Spleen (tissue), 11 donors: ENCODE measurements around the gene TRMT61A. TPM values are rescaled to one million over a fixed set of nuclear protein-coding genes. Genes with fewer than 3 reads are reported as not detected.

Experiments used
- DNase-seq: peaks from one replicate; pipeline ENCODE4 v3.0.0-alpha.2; 2020
- H3K27ac ChIP-seq, 8 donors: fragments of 200-600 bp; sonication (generic) in 7 of 8; 1 replicate in 4 of 8; 2 replicates in 4 of 8; pipeline versions ENCODE4 v1.5.0 to v1.8.0; 2016 to 2021; ENCODE audit warnings: inconsistent platforms in 4 of 8, mild to moderate bottlenecking in 4 of 8, moderate library complexity in 1 of 8
- H3K27me3 ChIP-seq, 7 donors: fragments of 200-600 bp; sonication (generic) in 6 of 7; replicated peaks in 1 of 7; 1 replicate in 4 of 7; 2 replicates in 3 of 7; pipeline versions ENCODE4 v1.5.0 to v1.8.0; 2016 to 2021; ENCODE audit warnings: inconsistent platforms in 3 of 7, mild to moderate bottlenecking in 1 of 7
- H3K36me3 ChIP-seq, 6 donors: fragments of 200-600 bp; sonication (generic) in 5 of 6; 1 replicate in 4 of 6; 2 replicates in 2 of 6; pipeline versions ENCODE4 v1.5.0 to v1.8.0; 2016 to 2021; ENCODE audit warnings: inconsistent platforms in 2 of 6
- H3K4me1 ChIP-seq, 6 donors: fragments of 200-600 bp; sonication (generic) in 5 of 6; 1 replicate in 3 of 6; 2 replicates in 3 of 6; pipeline versions ENCODE4 v1.5.0 to v1.8.0; 2016 to 2021; ENCODE audit warnings: inconsistent platforms in 3 of 6
- H3K4me3 ChIP-seq, 8 donors: fragments of 200-600 bp; sonication (generic) in 7 of 8; 1 replicate in 4 of 8; 2 replicates in 4 of 8; pipeline versions ENCODE4 v1.5.0 to v1.8.0; 2016 to 2021; ENCODE audit warnings: inconsistent platforms in 4 of 8, mild to moderate bottlenecking in 4 of 8, moderate library complexity in 2 of 8
- H3K9me3 ChIP-seq, 8 donors: fragments of 200-600 bp; sonication (generic) in 7 of 8; 1 replicate in 4 of 8; 2 replicates in 4 of 8; pipeline versions ENCODE4 v1.5.0 to v1.8.0; 2016 to 2021; ENCODE audit warnings: inconsistent platforms in 4 of 8
- CTCF ChIP-seq, 11 experiments: fragments of 200-600 bp in 7 of 11; fragments of 450-650 bp in 4 of 11; sonication (generic) in 4 of 11; IDR thresholded peaks in 8 of 11; conservative IDR thresholded peaks in 3 of 11; 1 replicate in 7 of 11; 2 replicates in 4 of 11; pipeline versions ENCODE4 v1.4.0 to v1.8.0; 2016 to 2021; ENCODE audit warnings: antibody characterized with exemption in 11 of 11, inconsistent platforms in 4 of 11, mild to moderate bottlenecking in 1 of 11
- POLR2A ChIP-seq, 3 donors: fragments of 450-650 bp; IDR thresholded peaks; one replicate each; pipeline ENCODE4 v1.5.1; 2017; ENCODE audit warnings: antibody characterized with exemption in 3 of 3, mild to moderate bottlenecking in 1 of 3
- POLR2AphosphoS5 ChIP-seq, 3 donors: sonication (generic); formaldehyde crosslinking; IDR thresholded peaks; one replicate each; pipeline ENCODE4 v1.5.1; 2017; ENCODE audit warnings: antibody characterized with exemption in 3 of 3
- whole genome bisulfite sequencing, 5 donors: extraction: QIAGEN DNeasy Blood & Tissue Kit in 3 of 5; methylation state at CpG; one replicate each; pipeline versions ENCODE4 v1.1.5 to v1.1.7; 2013 to 2018; 5-methylcytosine and 5-hydroxymethylcytosine counted together
- intact Hi-C: fragments of 100-400 bp; cut with DNase I; formaldehyde crosslinking; loops from one replicate; pipeline ENCODE4 v1.15.0; 2023; ENCODE audit warnings: low total_unique reads
- polyA plus RNA-seq, 3 donors: library from polyadenylated mRNA; stranded (reverse); fragments of 200-250 nt; gene quantifications; one replicate each; pipeline ENCODE4 v1.2.1, GENCODE V29; 2013
- total RNA-seq, 7 donors: library from RNA; depleted of rRNA in 3 of 7; stranded (reverse); fragments of >200 nt in 3 of 7; fragmentation: NEBNext Ultra II Directional in 4 of 7; extraction: Animal tissue kit (Norgen Biotek cat#: 25700) in 4 of 7; gene quantifications; one replicate each; pipeline versions ENCODE4 v1.1.0 to v1.2.1, GENCODE V29; 2016 to 2021
- donor health status: healthy with polysubstance abuse.
- donor health status: DM: no; HTN: no; CAD: no; lungs with moderate emphysema.
- donor health status: DM: no; HTN: no; CAD: no.
- donor health status: Bipolar disorder and iron deficiency.
- donor health status: healthy.
- donor health status: DM: no; HTN: no; CAD: no.
- donor health status: DM: yes; HTN: yes; CAD: no.

Gene TRMT61A
- total and polyA plus RNA-seq, 10 donors: 8.0 to 14.2 (median 9.5) TPM

GRCh38 chr14:103516426-103517173 is 12.4 kb upstream of the TRMT61A start:
- intact Hi-C loops: loop anchor here (5.0 kb wide), 1 partner anchor 36 kb away; no protein-coding TSS in a partner anchor
- no peaks in the 10 kb centered on the region for H3K9me3 ChIP-seq
- no peak overlapping the region for H3K27ac ChIP-seq
- peaks cover 21 to 57% (median 44%) of the 10 kb centered on the region in 6 donors for H3K4me1 ChIP-seq
- H3K27me3 ChIP-seq: peaks cover 0 to 28% (median 11%) of the 10 kb centered on the region in 7 donors
- WGBS, 5 donors: 68 to 78% (median 73%) methylated on average over 10 of the region's 10 CpGs
- peak; percentile 48 for DNase-seq
- peaks cover 0 to 15% (median under 1%) of the 10 kb centered on the region in 6 donors for H3K36me3 ChIP-seq
- TF ChIP-seq CTCF (IDR thresholded peaks at IDR 0.05 in 8 of 11, conservative IDR thresholded peaks at IDR 0.05 in 3 of 11) (no peak), POLR2AphosphoS5 (IDR thresholded peaks at IDR 0.05) (no peak), POLR2A (IDR thresholded peaks at IDR 0.05) (no peak)
- H3K4me3 ChIP-seq: no peak overlapping the region

GRCh38 chr14:103517174-103517566 is 11.8 kb upstream of the TRMT61A start:
- H3K4me1 ChIP-seq: peaks cover 22 to 63% (median 50%) of the 10 kb centered on the region in 6 donors
- 68 to 87% (median 72%) methylated on average over 10 of the region's 10 CpGs for WGBS, 5 donors
- peaks cover 0 to 12% (median 0%) of the 10 kb centered on the region in 6 donors for H3K36me3 ChIP-seq
- peak; percentile 68 for DNase-seq
- TF ChIP-seq POLR2AphosphoS5 (IDR thresholded peaks at IDR 0.05): no peak
- TF ChIP-seq POLR2A (IDR thresholded peaks at IDR 0.05): no peak
- no peak for TF ChIP-seq CTCF (IDR thresholded peaks at IDR 0.05 in 8 of 11, conservative IDR thresholded peaks at IDR 0.05 in 3 of 11)
- no peaks in the 10 kb centered on the region for H3K9me3 ChIP-seq
- H3K27me3 ChIP-seq: peaks cover 0 to 33% (median 17%) of the 10 kb centered on the region in 7 donors
- peak overlapping the region in 1 of 8 donors; percentile 33 for H3K27ac ChIP-seq
- intact Hi-C loops: loop anchor here (5.0 kb wide), 1 partner anchor 35 kb away; no protein-coding TSS in a partner anchor
- no peak overlapping the region for H3K4me3 ChIP-seq

GRCh38 chr14:103517721-103518421 is 11.1 kb upstream of the TRMT61A start:
- Histone ChIP-seq H3K9me3 (no peaks in the 10 kb centered on the region), H3K36me3 (peaks cover 0 to 5% (median 0%) of the 10 kb centered on the region in 6 donors), H3K27me3 (peaks cover 0 to 40% (median 20%) of the 10 kb centered on the region in 7 donors), H3K4me1 (peaks cover 24 to 63% (median 54%) of the 10 kb centered on the region in 6 donors), H3K27ac (peak overlapping the region in 2 of 8 donors; percentile 5 to 33), H3K4me3 (no peak overlapping the region)
- intact Hi-C loops: loop anchor here (5.0 kb wide), 1 partner anchor 34 kb away; no protein-coding TSS in a partner anchor
- peak; percentile 73 for DNase-seq
- WGBS, 5 donors: 56 to 78% (median 61%) methylated on average over 15 to 20 of the region's 20 CpGs
- TF ChIP-seq POLR2A (IDR thresholded peaks at IDR 0.05) (no peak), CTCF (IDR thresholded peaks at IDR 0.05 in 8 of 11, conservative IDR thresholded peaks at IDR 0.05 in 3 of 11) (no peak), POLR2AphosphoS5 (IDR thresholded peaks at IDR 0.05) (no peak)
